Glutamatergic neuron (in vitro differentiated cells): ENCODE data around the gene GSC2. TPM values are rescaled to one million over a fixed set of nuclear protein-coding genes. Genes with fewer than 3 reads are reported as not detected.
A peak's percentile ranks its signal among the peaks of the same experiment; 100 is the strongest.

Experiments used
- DNase-seq: peaks from one replicate; pipeline ENCODE4 v3.0.0; 2022
- H3K27ac Mint-ChIP-seq: one replicate; pipeline ENCODE4 v1.8.0; 2020; ENCODE audit warnings: mild to moderate bottlenecking, mixed read lengths, inconsistent platforms; ENCODE audit not compliant: unreplicated experiment
- H3K27me3 Mint-ChIP-seq: one replicate; pipeline ENCODE4 v1.8.0; 2020; ENCODE audit warnings: mild to moderate bottlenecking, moderate library complexity, mixed read lengths, inconsistent platforms; ENCODE audit not compliant: unreplicated experiment
- H3K36me3 Mint-ChIP-seq: one replicate; pipeline ENCODE4 v1.8.0; 2020; ENCODE audit warnings: mild to moderate bottlenecking, mixed read lengths, inconsistent platforms; ENCODE audit not compliant: unreplicated experiment
- H3K4me1 Mint-ChIP-seq: one replicate; pipeline ENCODE4 v1.8.0; 2020; ENCODE audit warnings: mild to moderate bottlenecking, low read depth, mixed read lengths, inconsistent platforms; ENCODE audit not compliant: unreplicated experiment
- H3K4me3 Mint-ChIP-seq: one replicate; pipeline ENCODE4 v1.8.0; 2020; ENCODE audit warnings: mild to moderate bottlenecking, mixed read lengths, inconsistent platforms; ENCODE audit not compliant: unreplicated experiment
- H3K9me3 Mint-ChIP-seq: one replicate; pipeline ENCODE4 v1.8.0; 2020; ENCODE audit warnings: mild to moderate bottlenecking, moderate library complexity, mixed read lengths, inconsistent platforms; ENCODE audit not compliant: unreplicated experiment
- long read RNA-seq: library from polyadenylated mRNA; unstranded; transcript quantifications from one replicate; pipeline ENCODE4 v2.0.0, GENCODE V29; 2020; ENCODE audit not compliant: unreplicated experiment
- total RNA-seq: library from RNA; stranded (reverse); fragmentation: NEBNext Ultra II Directional; extraction: Animal tissue kit (Norgen Biotek cat#: 25700); gene quantifications from one replicate; pipeline ENCODE4 v1.2.1, GENCODE V29; 2021; ENCODE audit not compliant: unreplicated experiment
- TF ChIP-seq, protein P1 (sequence below): fragments of 200-600 bp; sonication (generic); IDR thresholded peaks from one replicate; pipeline ENCODE4 v1.5.0; 2021; ENCODE audit not compliant: partially characterized antibody, unreplicated experiment

GSC2 gene, protein sequence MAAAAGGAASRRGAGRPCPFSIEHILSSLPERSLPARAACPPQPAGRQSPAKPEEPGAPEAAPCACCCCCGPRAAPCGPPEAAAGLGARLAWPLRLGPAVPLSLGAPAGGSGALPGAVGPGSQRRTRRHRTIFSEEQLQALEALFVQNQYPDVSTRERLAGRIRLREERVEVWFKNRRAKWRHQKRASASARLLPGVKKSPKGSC
- not detected for total RNA-seq
- long read RNA-seq: 0 reads

DNA sequence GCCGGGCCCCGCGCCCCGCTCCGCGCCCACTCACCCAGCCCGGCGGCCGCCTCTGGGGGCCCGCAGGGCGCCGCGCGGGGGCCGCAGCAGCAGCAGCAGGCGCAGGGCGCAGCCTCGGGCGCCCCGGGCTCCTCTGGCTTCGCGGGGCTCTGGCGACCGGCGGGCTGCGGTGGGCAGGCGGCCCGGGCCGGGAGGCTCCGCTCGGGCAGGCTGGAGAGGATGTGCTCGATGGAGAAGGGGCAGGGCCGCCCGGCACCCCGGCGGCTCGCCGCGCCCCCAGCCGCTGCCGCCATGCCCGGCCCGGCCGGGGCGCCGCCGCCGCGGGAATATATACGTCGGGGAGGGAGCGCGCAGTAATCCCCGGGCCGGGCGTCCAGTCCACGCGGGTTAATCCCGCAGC lies at the start of gene GSC2:
GSC2 (minus strand) TSS at position 302 of the 400 bp plus-strand sequence; CDS start at position 293, 9 bp downstream.
- TF ChIP-seq, protein P1, sequence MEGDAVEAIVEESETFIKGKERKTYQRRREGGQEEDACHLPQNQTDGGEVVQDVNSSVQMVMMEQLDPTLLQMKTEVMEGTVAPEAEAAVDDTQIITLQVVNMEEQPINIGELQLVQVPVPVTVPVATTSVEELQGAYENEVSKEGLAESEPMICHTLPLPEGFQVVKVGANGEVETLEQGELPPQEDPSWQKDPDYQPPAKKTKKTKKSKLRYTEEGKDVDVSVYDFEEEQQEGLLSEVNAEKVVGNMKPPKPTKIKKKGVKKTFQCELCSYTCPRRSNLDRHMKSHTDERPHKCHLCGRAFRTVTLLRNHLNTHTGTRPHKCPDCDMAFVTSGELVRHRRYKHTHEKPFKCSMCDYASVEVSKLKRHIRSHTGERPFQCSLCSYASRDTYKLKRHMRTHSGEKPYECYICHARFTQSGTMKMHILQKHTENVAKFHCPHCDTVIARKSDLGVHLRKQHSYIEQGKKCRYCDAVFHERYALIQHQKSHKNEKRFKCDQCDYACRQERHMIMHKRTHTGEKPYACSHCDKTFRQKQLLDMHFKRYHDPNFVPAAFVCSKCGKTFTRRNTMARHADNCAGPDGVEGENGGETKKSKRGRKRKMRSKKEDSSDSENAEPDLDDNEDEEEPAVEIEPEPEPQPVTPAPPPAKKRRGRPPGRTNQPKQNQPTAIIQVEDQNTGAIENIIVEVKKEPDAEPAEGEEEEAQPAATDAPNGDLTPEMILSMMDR: no peak
- H3K9me3 Mint-ChIP-seq: peaks cover 11% of the 10 kb centered on the region
- no peak for DNase-seq
- peaks cover 16% of the 10 kb centered on the region for H3K36me3 Mint-ChIP-seq
- no peak within 1 kb of the TSS for H3K4me3 Mint-ChIP-seq
- H3K27ac Mint-ChIP-seq: no peak within 1 kb of the TSS
- H3K27me3 Mint-ChIP-seq: peaks cover 22% of the 10 kb centered on the region
- H3K4me1 Mint-ChIP-seq: peaks cover 4% of the 10 kb centered on the region

DNA sequence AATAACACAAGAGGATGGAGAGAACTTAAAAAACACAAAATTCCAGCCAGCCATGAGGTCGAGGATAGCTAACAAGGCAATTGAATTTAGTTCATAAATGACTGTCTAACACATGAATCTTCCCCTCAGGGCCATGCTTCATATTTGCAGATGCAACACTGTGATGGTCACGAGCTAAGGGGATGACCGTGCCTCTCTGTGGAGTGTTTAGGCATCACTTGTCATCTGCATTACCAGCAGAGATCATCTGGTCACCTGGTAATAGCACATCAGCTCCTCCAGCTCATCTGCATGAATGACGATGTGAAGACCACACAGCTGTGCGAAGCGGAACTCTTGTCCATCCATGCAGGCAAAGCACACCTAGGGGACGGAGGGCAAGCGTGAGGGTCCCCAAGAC lies 49.4 kb upstream of the GSC2 start:
- no peak overlapping the region for H3K27ac Mint-ChIP-seq
- DNase-seq: no peak
- H3K27me3 Mint-ChIP-seq: peaks cover 12% of the 10 kb centered on the region
- H3K4me3 Mint-ChIP-seq: no peak overlapping the region
- H3K36me3 Mint-ChIP-seq: peaks cover 9% of the 10 kb centered on the region
- peaks cover 9% of the 10 kb centered on the region for H3K9me3 Mint-ChIP-seq
- TF ChIP-seq, protein P1: no peak
- peaks cover 9% of the 10 kb centered on the region for H3K4me1 Mint-ChIP-seq

DNA sequence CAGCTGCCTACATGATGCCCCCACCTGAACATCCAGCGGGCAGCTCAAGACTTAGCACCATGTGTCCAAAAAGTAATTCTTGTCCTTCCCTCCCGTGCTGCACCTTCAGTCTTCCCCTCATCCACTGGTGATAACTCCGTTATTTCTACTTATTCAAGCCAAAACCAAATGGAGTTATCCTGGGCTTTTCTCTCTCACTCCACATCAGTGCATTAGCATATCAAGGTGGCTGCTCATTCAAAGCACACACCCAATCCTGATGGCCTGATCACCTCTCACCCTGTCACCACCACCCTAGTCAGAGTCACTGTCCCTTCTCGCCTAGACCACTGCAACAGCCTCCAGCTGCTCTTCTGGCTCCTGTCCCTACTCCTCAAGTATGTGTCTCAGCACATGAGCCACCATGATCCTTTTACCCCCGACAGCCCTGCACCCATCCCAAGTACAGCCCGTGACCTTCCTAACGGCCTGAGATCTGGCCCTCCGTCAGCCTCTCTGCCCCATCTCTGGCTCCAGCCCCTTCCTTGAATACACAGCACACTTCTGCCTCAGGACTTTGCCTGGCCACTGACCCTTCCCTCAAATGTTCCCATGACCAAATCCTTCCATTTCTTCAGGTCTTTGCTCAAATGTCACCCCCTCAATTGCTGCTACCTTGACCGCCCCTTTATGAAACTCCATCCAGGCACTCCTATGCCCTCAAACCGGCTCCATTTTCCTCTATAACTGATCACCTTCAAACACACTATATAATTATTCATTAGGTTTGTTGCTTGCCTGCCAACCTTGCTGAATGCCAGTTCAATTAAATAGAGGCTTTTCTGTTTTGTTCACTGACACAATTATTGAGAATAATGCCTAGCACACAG lies 48.1 kb upstream of the GSC2 start:
- DNase-seq: no peak
- Mint-ChIP-seq H3K27me3 (peaks cover 12% of the 10 kb centered on the region), H3K4me1 (peaks cover 9% of the 10 kb centered on the region), H3K9me3 (peaks cover 8% of the 10 kb centered on the region), H3K36me3 (peaks cover 14% of the 10 kb centered on the region), H3K27ac (no peak overlapping the region), H3K4me3 (no peak overlapping the region)
- TF ChIP-seq, protein P1: no peak

DNA sequence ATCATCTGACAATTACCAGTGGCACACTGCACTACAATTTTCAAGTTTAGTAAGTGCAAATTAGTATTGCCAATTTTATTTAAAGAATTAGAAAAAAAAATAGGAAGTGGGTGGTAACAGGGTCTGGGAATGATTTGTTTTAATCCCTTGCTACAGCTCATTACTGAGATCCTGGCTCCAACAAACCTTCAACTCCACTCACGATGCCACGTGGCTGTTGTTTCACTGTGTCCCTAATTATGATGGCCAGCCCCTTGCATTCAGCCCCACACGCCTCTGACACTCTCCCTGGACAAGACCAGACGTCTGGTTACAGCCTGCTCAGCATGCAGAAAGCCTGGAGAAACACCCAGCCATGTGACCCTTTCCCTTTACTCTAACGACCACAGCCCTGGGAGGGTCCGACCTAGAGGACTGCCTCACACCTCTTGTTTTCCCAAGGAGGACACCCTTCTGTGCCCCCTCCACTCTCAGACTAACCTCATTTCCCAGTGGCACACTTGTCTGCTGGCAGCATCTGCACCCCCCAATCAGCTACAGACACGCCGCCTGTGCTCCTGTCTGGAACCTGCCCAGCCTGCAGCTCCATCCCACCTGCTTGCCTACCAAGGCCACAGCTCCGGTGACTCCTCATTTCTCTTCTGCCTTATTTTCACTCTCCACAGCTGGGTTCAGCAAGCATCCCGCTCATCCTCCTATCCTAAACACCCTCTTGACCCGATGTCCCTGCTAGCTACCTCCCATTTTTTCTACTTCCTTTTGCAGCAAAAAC lies 46.9 kb upstream of the GSC2 start:
- Mint-ChIP-seq H3K9me3 (peaks cover 8% of the 10 kb centered on the region), H3K4me3 (peak overlapping the region; percentile 11), H3K36me3 (peaks cover 9% of the 10 kb centered on the region), H3K27ac (no peak overlapping the region), H3K4me1 (peaks cover 9% of the 10 kb centered on the region), H3K27me3 (peaks cover 7% of the 10 kb centered on the region)
- DNase-seq: no peak
- TF ChIP-seq, protein P1: no peak
